GM08714 (cell line): ENCODE measurements around the gene RGL2.

Source experiments
- H3K4me3 ChIP-seq: fragments of 200-500 bp; sonication (Bioruptor generic); 2 replicates; pipeline ENCODE4 v1.5.1; 2014; ENCODE audit warnings: mild to moderate bottlenecking, low read length, inconsistent platforms
- ZNF274 ChIP-seq: IDR thresholded peaks from 2 replicates; pipeline ENCODE4 v1.6.1; 2012; ENCODE audit warnings: mild to moderate bottlenecking, low read depth, low read length

Gene RGL2

GRCh38 chr6:33250731-33251130 is 48.0 kb downstream of the RGL2 start:
- no peak for TF ChIP-seq ZNF274
- H3K4me3 ChIP-seq, result no peak overlapping the region; the same call in 1 of the 2 replicates

- no peak for TF ChIP-seq ZNF274
- peak overlapping the region; percentile 81 for H3K4me3 ChIP-seq
These were observed 48.8 kb downstream of the RGL2 start for GRCh38 chr6:33249732-33250630.

GRCh38 chr6:33248932-33249731 is 49.6 kb downstream of the RGL2 start:
- no peak for TF ChIP-seq ZNF274

GRCh38 chr6:33248643-33248931 is 50.2 kb downstream of the RGL2 start:
- no peak for TF ChIP-seq ZNF274
- peak overlapping the region; percentile 63 for H3K4me3 ChIP-seq

More at GRCh38 chr6:33248932-33249731, 49.6 kb downstream of the RGL2 start:
- peak overlapping the region; percentile 81 for H3K4me3 ChIP-seq

GRCh38 chr6:33247977-33248642 is 50.6 kb downstream of the RGL2 start:
- TF ChIP-seq ZNF274, result no peak
- H3K4me3 ChIP-seq, result peak overlapping the region; percentile 63

- TF ChIP-seq ZNF274, result no peak
- no peak overlapping the region for H3K4me3 ChIP-seq
These were observed 55.3 kb downstream of the RGL2 start for GRCh38 chr6:33243476-33243875.

GRCh38 chr6:33241968-33242367 is 56.8 kb downstream of the RGL2 start:
- no peak overlapping the region for H3K4me3 ChIP-seq
- no peak for TF ChIP-seq ZNF274
